Activated naive CD4-positive, alpha-beta T cell treated with anti-CD3 and anti-CD28 coated beads for 36 hours (primary cell): Measurements from ENCODE around the gene RAP1A. TPM values are rescaled to one million over a fixed set of nuclear protein-coding genes. Genes with fewer than 3 reads are reported as not detected.
A peak's percentile ranks its signal among the peaks of the same experiment; 100 is the strongest.

Experiments
- CTCF ChIA-PET: fragments of 350-600 bp; sonication (Branson Sonifier 250); formaldehyde crosslinking; loops from one replicate; lab custom pipeline; 2021; ENCODE audit warnings: antibody characterized with exemption; lab: Charles Lee
- DNase-seq: peaks from one replicate; pipeline ENCODE4 v3.0.0-alpha.2; 2020
- H3K27ac Mint-ChIP-seq: one replicate; pipeline ENCODE4 v1.8.0; 2021; ENCODE audit warnings: mild to moderate bottlenecking, mixed read lengths
- H3K27me3 Mint-ChIP-seq: one replicate; pipeline ENCODE4 v1.8.0; 2021; ENCODE audit warnings: low read depth, mixed read lengths
- H3K36me3 Mint-ChIP-seq: one replicate; pipeline ENCODE4 v1.8.0; 2021; ENCODE audit warnings: low read depth, mixed read lengths
- H3K4me1 Mint-ChIP-seq: one replicate; pipeline ENCODE4 v1.8.0; 2021; ENCODE audit warnings: low read depth, mixed read lengths
- H3K4me3 Mint-ChIP-seq: one replicate; pipeline ENCODE4 v1.8.0; 2021; ENCODE audit warnings: mild to moderate bottlenecking, moderate library complexity, mixed read lengths
- H3K9me3 Mint-ChIP-seq: one replicate; pipeline ENCODE4 v1.8.0; 2021; ENCODE audit warnings: mixed read lengths
- intact Hi-C: fragments of 100-400 bp; cut with micrococcal nuclease; formaldehyde crosslinking; loops from one replicate; pipeline ENCODE4 v1.15.1; 2023
- total RNA-seq, 2 experiments: library from RNA; stranded (reverse); gene quantifications; one replicate each; pipeline ENCODE4 v1.2.3, GENCODE V29; 2021

RAP1A gene
- total RNA-seq, 2 experiments from 2014 or later, result 152 to 155 TPM

DNA sequence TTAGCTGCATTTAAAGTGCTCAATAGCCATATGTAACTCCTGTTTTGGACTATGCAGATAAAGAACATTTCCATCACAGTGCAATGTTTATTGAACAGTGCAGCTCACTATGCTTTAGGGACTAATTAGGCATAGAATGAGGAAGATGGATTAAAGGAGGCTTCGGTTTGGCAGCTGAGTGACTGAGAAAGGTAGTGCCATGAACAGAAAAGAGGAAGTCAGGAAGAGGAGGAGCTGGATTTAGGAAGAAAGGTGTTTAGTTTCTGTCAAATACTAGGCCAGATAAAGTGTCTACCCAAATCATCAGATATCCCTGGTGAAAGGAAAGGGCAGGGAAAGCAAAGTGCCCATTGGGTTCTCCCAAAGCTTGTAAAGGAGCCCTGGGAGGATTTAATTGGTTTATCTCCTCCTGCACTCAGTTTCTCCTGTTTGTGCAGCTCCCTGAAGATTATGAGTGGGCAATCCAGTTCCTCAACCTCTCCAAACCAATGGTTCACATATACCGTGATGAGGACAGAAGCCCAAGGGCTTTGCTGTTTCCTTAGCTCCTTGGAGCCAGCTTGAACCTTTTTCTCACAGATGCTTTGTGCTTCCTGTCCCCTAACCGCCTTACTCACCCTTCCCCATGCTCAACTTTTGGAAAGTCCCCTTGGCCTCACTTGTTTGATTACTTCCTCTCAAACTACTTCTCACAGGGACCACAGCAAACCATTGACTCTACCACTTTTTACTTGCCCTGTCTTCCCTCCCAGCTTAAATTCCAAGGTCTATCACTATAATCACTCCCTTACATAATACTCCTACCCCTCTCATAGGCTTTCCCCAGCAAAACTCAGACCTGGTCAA is 3.5 kb upstream of the RAP1A start:
- peaks cover 36% of the 10 kb centered on the region for H3K4me1 Mint-ChIP-seq
- H3K9me3 Mint-ChIP-seq, result no peaks in the 10 kb centered on the region
- DNase-seq, result peak; percentile 80
- H3K27me3 Mint-ChIP-seq, result no peaks in the 10 kb centered on the region
- intact Hi-C loops, result loop anchor here (1.0 to 5.0 kb wide), 2 partner anchors 12 to 399 kb away; no protein-coding TSS in a partner anchor
- H3K4me3 Mint-ChIP-seq, result peak overlapping the region; percentile 63
- CTCF ChIA-PET, result interaction anchor here (0.5 to 5.2 kb wide), 9 partner anchors 12 to 108 kb away, joined by 3 to 45 read pairs (median 5); no protein-coding TSS in a partner anchor
- H3K36me3 Mint-ChIP-seq, result peaks cover 7% of the 10 kb centered on the region
- H3K27ac Mint-ChIP-seq, result peak overlapping the region; percentile 96

DNA sequence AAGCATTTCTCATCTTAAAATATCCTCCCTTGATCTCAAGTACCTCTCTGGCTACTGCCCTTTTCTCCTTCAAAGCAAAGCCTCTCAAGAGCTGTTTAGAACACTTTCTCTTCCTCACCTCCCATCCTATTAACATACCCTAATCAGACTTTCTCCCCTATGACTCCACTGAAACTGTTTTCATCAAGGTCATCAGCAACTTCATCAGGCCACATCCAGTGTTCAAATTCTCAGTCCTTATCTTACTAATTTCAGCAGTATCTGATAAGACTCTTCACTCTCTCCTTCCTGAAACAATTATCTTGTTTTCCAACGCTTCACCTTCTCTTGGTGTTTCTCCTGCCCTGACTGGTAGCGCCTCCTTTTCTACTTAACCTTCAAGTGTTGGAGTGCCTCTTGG is 1.5 kb upstream of the RAP1A start:
- Mint-ChIP-seq H3K4me3 (peak overlapping the region; percentile 50), H3K27ac (peak overlapping the region; percentile 87), H3K4me1 (peaks cover 56% of the 10 kb centered on the region), H3K36me3 (peaks cover 17% of the 10 kb centered on the region), H3K9me3 (no peaks in the 10 kb centered on the region), H3K27me3 (no peaks in the 10 kb centered on the region)
- intact Hi-C loops, result loop anchor here (5.0 kb wide), 1 partner anchor 401 kb away; no protein-coding TSS in a partner anchor
- CTCF ChIA-PET, result interaction anchor here (0.6 to 5.2 kb wide), 8 partner anchors 14 to 110 kb away, joined by 3 to 45 read pairs (median 6); no protein-coding TSS in a partner anchor
- DNase-seq, result no peak

DNA sequence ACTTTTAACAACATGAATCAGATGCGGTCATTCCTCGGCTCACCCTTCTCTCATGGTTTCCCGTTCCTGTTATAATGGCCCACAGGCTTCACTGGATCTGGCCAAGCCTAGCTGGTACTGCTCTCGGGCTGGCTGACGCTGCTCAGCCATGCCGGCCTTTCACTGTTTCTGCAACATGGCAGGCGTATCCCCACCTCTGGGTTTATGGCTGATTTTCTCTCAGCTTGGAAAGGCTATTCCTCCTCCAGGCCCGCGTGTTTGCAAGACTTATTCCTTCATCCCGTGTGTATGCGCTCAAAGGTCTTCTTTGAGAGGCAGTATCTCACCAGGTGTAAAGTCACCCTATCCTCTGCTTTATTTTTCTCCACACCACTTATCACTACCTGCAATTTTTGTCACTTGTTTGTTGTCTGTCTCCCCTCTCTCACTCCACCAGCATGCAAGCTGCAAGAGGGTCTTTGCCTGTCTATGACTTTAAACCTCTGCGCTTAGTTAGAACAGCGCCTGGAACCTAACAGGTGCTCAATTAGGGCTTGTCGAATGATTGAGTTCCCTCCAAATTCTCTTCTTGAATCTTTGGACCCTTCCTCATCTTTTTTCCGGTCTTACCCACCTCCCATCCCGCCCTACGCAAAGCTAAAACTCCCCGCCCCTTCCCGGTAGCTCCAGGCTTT is 491 bp upstream of the RAP1A start:
- Mint-ChIP-seq H3K36me3 (peaks cover 23% of the 10 kb centered on the region), H3K4me1 (peaks cover 65% of the 10 kb centered on the region), H3K4me3 (peak overlapping the region; percentile 88), H3K27ac (peak overlapping the region; percentile 93), H3K27me3 (no peaks in the 10 kb centered on the region), H3K9me3 (no peaks in the 10 kb centered on the region)
- CTCF ChIA-PET, result interaction anchor here (1.4 to 5.2 kb wide), 8 partner anchors 15 to 111 kb away, joined by 4 to 45 read pairs (median 8); no protein-coding TSS in a partner anchor
- DNase-seq, result no peak
- intact Hi-C loops, result loop anchor here (1.0 to 5.0 kb wide), 3 partner anchors 27 to 402 kb away; no protein-coding TSS in a partner anchor

DNA sequence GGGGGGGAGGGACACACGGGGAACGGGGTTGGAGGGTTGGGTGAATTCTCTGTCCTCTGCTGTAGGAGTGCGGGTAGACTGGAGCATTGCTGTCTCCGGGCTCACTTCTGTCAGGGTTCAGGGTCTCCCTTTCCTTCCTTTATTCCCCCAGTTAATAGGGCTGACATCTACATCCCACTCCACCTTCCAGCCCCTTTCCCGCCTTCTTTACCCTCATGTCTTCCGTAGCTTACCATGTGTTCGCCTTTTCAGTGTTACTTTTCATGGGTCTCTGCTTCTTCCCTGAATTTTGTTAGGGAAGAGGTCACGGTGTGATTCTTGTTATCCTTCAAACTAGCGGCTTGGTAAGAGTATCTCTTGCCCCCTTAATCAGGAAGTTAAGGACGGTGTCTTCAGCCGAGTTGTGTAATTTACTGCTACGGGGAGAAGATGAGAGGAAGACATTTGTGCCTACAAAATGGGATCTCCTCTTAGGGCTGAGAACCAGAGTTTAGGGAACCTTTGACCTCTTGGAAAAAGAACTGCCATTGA is 917 bp downstream of the RAP1A start:
- Mint-ChIP-seq H3K4me3 (peak overlapping the region; percentile 93), H3K36me3 (peaks cover 23% of the 10 kb centered on the region), H3K4me1 (peaks cover 71% of the 10 kb centered on the region), H3K27me3 (no peaks in the 10 kb centered on the region), H3K9me3 (no peaks in the 10 kb centered on the region), H3K27ac (peak overlapping the region; percentile 96)
- intact Hi-C loops, result loop anchor here (10.0 kb wide), 2 partner anchors 746 to 946 kb away; partner anchors contain the start of genes CD53 and KCNA3
- no peak for DNase-seq
- CTCF ChIA-PET, result interaction anchor here (0.6 to 2.9 kb wide), 5 partner anchors 14 to 112 kb away, joined by 3 to 16 read pairs (median 4); no protein-coding TSS in a partner anchor

DNA sequence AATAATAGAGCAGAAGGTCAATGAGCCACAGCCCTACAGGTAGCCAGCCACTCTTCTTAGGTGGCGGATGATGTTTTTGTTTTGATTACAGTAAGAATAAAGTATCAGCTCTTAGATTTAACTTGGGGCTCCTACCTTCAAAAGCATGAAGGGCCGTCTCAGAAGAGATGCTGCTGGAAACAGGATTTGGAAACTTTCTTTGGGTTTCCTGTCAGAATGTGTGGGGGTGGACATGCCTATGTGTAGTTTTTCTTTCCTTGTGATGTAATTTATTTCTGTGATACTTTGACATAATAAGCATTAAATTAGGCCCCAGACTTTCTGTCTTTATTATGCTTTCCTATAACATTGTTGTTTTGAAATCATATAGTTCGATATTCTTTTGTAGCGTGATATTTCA is 1.5 kb downstream of the RAP1A start:
- Mint-ChIP-seq H3K4me1 (peaks cover 73% of the 10 kb centered on the region), H3K27ac (peak overlapping the region; percentile 96), H3K36me3 (peaks cover 23% of the 10 kb centered on the region), H3K9me3 (no peaks in the 10 kb centered on the region), H3K27me3 (no peaks in the 10 kb centered on the region), H3K4me3 (peak overlapping the region; percentile 93)
- peak; percentile 46 for DNase-seq
- CTCF ChIA-PET, result interaction anchor here (0.6 to 2.9 kb wide), 3 partner anchors 28 to 113 kb away, joined by 3 to 16 read pairs (median 12); no protein-coding TSS in a partner anchor
- intact Hi-C loops, result loop anchor here (1.0 to 10.0 kb wide), 5 partner anchors 8 to 946 kb away; partner anchors contain the start of genes CD53, DDX20 and KCNA3

DNA sequence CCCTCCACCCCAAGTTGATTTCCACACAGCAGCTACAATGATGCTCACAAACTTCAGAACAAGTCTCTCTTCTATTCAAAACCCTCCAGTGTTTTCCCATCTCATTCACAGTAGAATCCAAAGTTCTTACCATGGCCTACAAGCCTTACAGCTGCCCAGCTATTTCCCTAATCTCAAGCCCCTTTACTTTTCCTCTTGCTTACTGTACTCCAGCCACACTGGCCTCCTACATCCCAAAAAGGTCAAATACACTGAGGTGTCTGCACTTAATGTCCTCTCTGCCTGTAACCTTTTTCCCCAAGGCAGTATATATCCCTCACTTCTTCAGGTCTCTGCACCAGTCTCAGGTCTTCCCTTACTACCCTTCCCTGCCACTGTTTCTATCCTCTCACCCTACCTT is 2.6 kb downstream of the RAP1A start:
- Mint-ChIP-seq H3K36me3 (peaks cover 21% of the 10 kb centered on the region), H3K4me1 (peaks cover 73% of the 10 kb centered on the region), H3K27ac (peak overlapping the region; percentile 96), H3K27me3 (no peaks in the 10 kb centered on the region), H3K9me3 (no peaks in the 10 kb centered on the region), H3K4me3 (peak overlapping the region; percentile 93)
- CTCF ChIA-PET, result interaction anchor here (0.6 to 2.9 kb wide), 3 partner anchors 29 to 327 kb away, joined by 3 to 16 read pairs (median 12); no protein-coding TSS in a partner anchor
- intact Hi-C loops, result loop anchor here (10.0 kb wide), 2 partner anchors 747 to 947 kb away; partner anchors contain the start of genes CD53 and KCNA3
- DNase-seq, result no peak

DNA sequence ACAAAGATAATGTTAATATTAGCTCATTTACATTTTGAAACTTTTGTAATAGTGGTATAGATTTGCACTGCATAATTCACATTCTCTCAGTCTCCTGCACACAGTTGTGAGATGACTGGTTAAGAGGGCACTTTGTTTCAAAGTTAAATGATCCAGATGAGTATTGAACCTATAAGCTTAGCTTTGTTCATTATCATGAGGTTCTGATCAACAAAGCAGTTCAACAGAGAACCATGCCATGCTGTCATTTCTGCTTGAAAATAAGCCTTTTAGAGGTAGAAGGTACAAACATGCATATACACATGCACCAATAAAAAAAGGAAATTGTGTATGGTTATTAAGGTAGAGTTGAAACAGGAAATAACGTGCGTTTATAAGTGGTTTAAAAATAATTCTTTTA is 4.8 kb downstream of the RAP1A start:
- Mint-ChIP-seq H3K4me1 (peaks cover 75% of the 10 kb centered on the region), H3K4me3 (no peak overlapping the region), H3K9me3 (no peaks in the 10 kb centered on the region), H3K27ac (peak overlapping the region; percentile 69), H3K27me3 (no peaks in the 10 kb centered on the region), H3K36me3 (peaks cover 21% of the 10 kb centered on the region)
- no peak for DNase-seq
- CTCF ChIA-PET, result interaction anchor here (0.8 to 2.1 kb wide), 4 partner anchors 20 to 117 kb away, joined by 4 to 9 read pairs (median 5); no protein-coding TSS in a partner anchor
- intact Hi-C loops, result loop anchor here (10.0 kb wide), 2 partner anchors 750 to 950 kb away; partner anchors contain the start of genes CD53 and KCNA3

DNA sequence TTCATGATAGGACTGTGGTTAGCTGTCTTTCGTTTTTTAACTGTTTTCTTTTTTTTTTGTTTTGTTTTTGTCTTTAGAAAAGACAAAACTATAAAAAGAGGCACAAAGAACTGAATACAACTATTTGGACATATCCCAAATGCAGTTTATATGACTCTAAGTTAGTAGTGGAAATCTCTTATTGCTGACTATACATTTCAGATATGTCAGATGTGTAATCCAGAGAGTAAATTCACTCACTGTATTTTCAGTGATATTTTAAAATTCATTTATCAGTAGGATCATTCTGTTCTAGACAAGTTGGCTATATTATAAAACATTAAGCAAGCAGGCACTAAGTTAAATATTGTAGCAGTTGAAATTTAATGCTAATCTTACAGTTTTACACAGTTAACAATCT is 5.7 kb downstream of the RAP1A start:
- peak overlapping the region; percentile 2 for H3K4me3 Mint-ChIP-seq
- H3K9me3 Mint-ChIP-seq, result no peaks in the 10 kb centered on the region
- intact Hi-C loops, result loop anchor here (10.0 kb wide), 2 partner anchors 750 to 950 kb away; partner anchors contain the start of genes CD53 and KCNA3
- no peaks in the 10 kb centered on the region for H3K27me3 Mint-ChIP-seq
- peak overlapping the region; percentile 50 for H3K27ac Mint-ChIP-seq
- peaks cover 21% of the 10 kb centered on the region for H3K36me3 Mint-ChIP-seq
- H3K4me1 Mint-ChIP-seq, result peaks cover 82% of the 10 kb centered on the region
- no peak for DNase-seq
- CTCF ChIA-PET, result interaction anchor here (1.1 kb wide), 1 partner anchor 32 kb away, joined by 6 read pairs; no protein-coding TSS in a partner anchor

DNA sequence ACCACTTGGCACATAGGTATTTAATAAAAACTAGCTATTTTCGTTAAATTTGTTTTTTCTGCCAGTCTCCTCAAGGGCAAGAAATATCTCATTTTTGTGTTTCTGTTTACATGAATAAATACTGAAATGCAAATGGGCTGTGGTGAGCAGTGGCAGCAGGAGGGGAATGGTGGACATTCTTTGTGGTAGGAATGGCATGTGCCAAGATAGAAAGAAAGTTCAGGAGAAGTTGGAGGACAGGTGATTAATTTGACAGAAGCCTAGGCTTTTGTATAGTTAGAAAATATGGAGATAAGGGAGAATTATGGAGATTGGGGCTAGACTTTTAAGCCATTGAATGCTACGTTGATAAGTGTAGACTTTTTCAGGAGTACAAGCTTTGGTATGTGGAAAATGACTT is 8.6 kb downstream of the RAP1A start:
- Mint-ChIP-seq H3K9me3 (no peaks in the 10 kb centered on the region), H3K36me3 (peaks cover 8% of the 10 kb centered on the region), H3K27me3 (no peaks in the 10 kb centered on the region), H3K4me1 (peaks cover 88% of the 10 kb centered on the region), H3K27ac (peak overlapping the region; percentile 69), H3K4me3 (peak overlapping the region; percentile 39)
- DNase-seq, result no peak
- intact Hi-C loops, result loop anchor here (2.0 to 10.0 kb wide), 3 partner anchors 19 to 953 kb away; partner anchors contain the start of genes CD53 and KCNA3
- CTCF ChIA-PET, result interaction anchor here (0.7 to 2.5 kb wide), 4 partner anchors 12 to 120 kb away, joined by 3 to 14 read pairs (median 4); no protein-coding TSS in a partner anchor

DNA sequence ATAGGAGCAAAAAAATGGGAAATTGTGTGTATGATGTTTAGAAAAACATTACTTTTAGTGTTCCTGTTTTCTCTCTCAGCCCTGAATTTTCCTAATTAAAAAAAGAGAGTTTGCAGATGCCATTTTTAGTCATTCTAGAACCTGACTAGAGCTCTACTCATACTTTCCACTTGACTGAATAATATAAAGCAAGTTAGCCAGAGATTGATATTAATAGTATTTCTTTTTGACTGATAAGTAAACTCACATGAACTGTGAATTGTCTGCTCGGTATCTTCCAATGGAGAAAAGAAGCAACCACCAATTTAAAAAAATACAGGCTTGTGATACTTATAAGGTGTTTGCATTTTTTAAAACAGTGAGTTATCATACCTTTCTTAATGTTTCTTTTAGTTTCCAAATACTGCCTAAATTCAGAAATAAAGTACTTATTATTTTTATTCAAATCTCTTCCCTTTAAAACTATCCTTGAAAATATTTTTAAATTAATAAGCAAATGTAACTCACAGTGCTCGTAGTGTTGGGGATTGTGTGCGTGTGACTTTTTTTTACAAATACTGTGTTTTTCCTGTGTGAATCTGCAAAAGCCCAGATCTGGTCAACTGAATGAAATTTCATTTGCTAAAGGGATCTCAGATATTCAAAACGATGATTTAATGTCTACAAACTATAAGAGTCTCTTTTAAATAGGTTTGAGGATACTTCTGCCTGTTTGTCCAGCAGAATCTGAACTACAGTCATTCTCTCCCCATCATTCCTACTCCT is 9.8 kb downstream of the RAP1A start:
- peak overlapping the region; percentile 34 for H3K4me3 Mint-ChIP-seq
- no peak for DNase-seq
- peaks cover 3% of the 10 kb centered on the region for H3K36me3 Mint-ChIP-seq
- intact Hi-C loops, result loop anchor here (1.0 to 10.0 kb wide), 6 partner anchors 8 to 955 kb away; partner anchors contain the start of genes CD53 and KCNA3
- no peaks in the 10 kb centered on the region for H3K27me3 Mint-ChIP-seq
- peaks cover 86% of the 10 kb centered on the region for H3K4me1 Mint-ChIP-seq
- CTCF ChIA-PET, result interaction anchor here (0.6 to 2.5 kb wide), 2 partner anchors 122 to 411 kb away, joined by 3 to 14 read pairs; no protein-coding TSS in a partner anchor
- no peaks in the 10 kb centered on the region for H3K9me3 Mint-ChIP-seq
- H3K27ac Mint-ChIP-seq, result peak overlapping the region; percentile 85
